SK-N-SH (cell line): ENCODE data around the gene ODAM. TPM values are rescaled to one million over a fixed set of nuclear protein-coding genes. Genes with fewer than 3 reads are reported as not detected.

Source experiments
- CTCF ChIA-PET: fragments of 300-600, 350-600 bp; formaldehyde crosslinking; extraction: SDS; loops from one replicate; lab custom pipeline; 2021; lab: Yijun Ruan, JAX
- POLR2A ChIA-PET: fragments of 350-600 bp; sonication (Branson Sonifier 250); formaldehyde crosslinking; extraction: SDS; loops from one replicate; lab custom pipeline; 2020; ENCODE audit warnings: antibody characterized with exemption, inconsistent platforms; lab: Yijun Ruan, JAX
- DNase-seq: peaks from one replicate; pipeline ENCODE4 v3.0.0; 2012
- H2AFZ ChIP-seq: fragments of 200-600 bp; sonication (generic); 2 replicates; pipeline ENCODE4 v1.8.1; 2016; ENCODE audit warnings: antibody characterized with exemption, mild to moderate bottlenecking, low read depth
- H3F3A ChIP-seq: fragments of 200-600 bp; sonication (generic); replicated peaks from 2 replicates; pipeline ENCODE3; 2016; ENCODE audit warnings: antibody characterized with exemption, mild to moderate bottlenecking; ENCODE audit not compliant: insufficient read depth
- H3K27ac ChIP-seq, 2 experiments: fragments of 200-500 bp in 1 of 2; fragments of 200-600 bp in 1 of 2; sonication (Bioruptor generic) in 1 of 2; sonication (generic), shearing (Covaris generic) in 1 of 2; 2 replicates each; pipeline versions ENCODE4 v1.5.1 to v1.6.1; 2014 to 2016; ENCODE audit warnings: low read depth in 2 of 2, inconsistent platforms in 1 of 2, low read length in 1 of 2, mild to moderate bottlenecking in 1 of 2, mixed read lengths in 1 of 2
- H3K27me3 ChIP-seq: fragments of 200-600 bp; sonication (generic), shearing (Covaris generic); 2 replicates; pipeline ENCODE4 v1.6.1; 2016; ENCODE audit warnings: mixed run types; ENCODE audit not compliant: insufficient read depth
- H3K36me3 ChIP-seq, 2 experiments: fragments of 200-500 bp in 1 of 2; fragments of 200-600 bp in 1 of 2; sonication (Bioruptor generic) in 1 of 2; sonication (generic) in 1 of 2; replicated peaks in 1 of 2; 2 replicates each; pipeline versions ENCODE3 to v1.5.1; 2014 to 2016; ENCODE audit warnings: low read length in 1 of 2, mild to moderate bottlenecking in 1 of 2; ENCODE audit not compliant: insufficient read depth in 2 of 2, control insufficient read depth in 1 of 2
- H3K4me1 ChIP-seq, 2 experiments: fragments of 200-500 bp in 1 of 2; fragments of 200-600 bp in 1 of 2; sonication (Bioruptor generic) in 1 of 2; sonication (generic), shearing (Covaris generic) in 1 of 2; 2 replicates each; pipeline versions ENCODE4 v1.5.1 to v1.6.1; 2014 to 2016; ENCODE audit warnings: low read depth in 1 of 2, low read length in 1 of 2, mixed run types in 1 of 2; ENCODE audit not compliant: insufficient read depth in 2 of 2, control insufficient read depth in 1 of 2
- H3K4me2 ChIP-seq: fragments of 200-600 bp; sonication (generic), shearing (Covaris generic); 2 replicates; pipeline ENCODE4 v1.6.1; 2017; ENCODE audit warnings: mixed run types
- H3K4me3 ChIP-seq, 2 experiments: fragments of 200-500 bp in 1 of 2; fragments of 200-600 bp in 1 of 2; sonication (Bioruptor generic) in 1 of 2; sonication (generic), shearing (Covaris generic) in 1 of 2; 2 replicates each; pipeline versions ENCODE4 v1.5.1 to v1.8.1; 2014 to 2016; ENCODE audit warnings: low read depth in 2 of 2, inconsistent platforms in 1 of 2, low read length in 1 of 2, mild to moderate bottlenecking in 1 of 2, mixed read lengths in 1 of 2, moderate library complexity in 1 of 2
- H3K79me2 ChIP-seq: fragments of 200-600 bp; sonication (generic); 2 replicates; pipeline ENCODE4 v1.8.1; 2017; ENCODE audit warnings: mild to moderate bottlenecking; ENCODE audit not compliant: insufficient read depth
- H3K9ac ChIP-seq: fragments of 200-600 bp; sonication (generic); 2 replicates; pipeline ENCODE4 v1.6.1; 2017; ENCODE audit warnings: mixed run types
- H3K9me2 ChIP-seq: fragments of 200-600 bp; sonication (generic); 2 replicates; pipeline ENCODE4 v1.6.1; 2017; ENCODE audit warnings: mixed run types
- H3K9me3 ChIP-seq: fragments of 200-600 bp; sonication (generic); 2 replicates; pipeline ENCODE4 v1.6.1; 2017; ENCODE audit warnings: mixed run types, mild to moderate bottlenecking, moderate library complexity
- H4K20me1 ChIP-seq: fragments of 200-600 bp; sonication (generic); 2 replicates; pipeline ENCODE4 v1.6.1; 2017; ENCODE audit warnings: mild to moderate bottlenecking, mixed run types; ENCODE audit not compliant: insufficient read depth
- CTCF ChIP-seq: fragments of 200-600 bp; sonication (generic); IDR thresholded peaks from 2 replicates; pipeline ENCODE4 v1.6.1; 2017; ENCODE audit warnings: antibody characterized with exemption, mild to moderate bottlenecking, moderate library complexity
- FOSL2 ChIP-seq: IDR thresholded peaks from 2 replicates; pipeline ENCODE4 v1.4.0; 2012; ENCODE audit warnings: low read depth, mild to moderate bottlenecking, moderate library complexity, borderline replicate concordance
- FOXJ3 ChIP-seq: sonication (generic); formaldehyde crosslinking; IDR thresholded peaks from 2 replicates; pipeline ENCODE4 v1.5.1; 2020; ENCODE audit warnings: mild to moderate bottlenecking, missing genetic modification reagents
- GABPA ChIP-seq: IDR thresholded peaks from 2 replicates; pipeline ENCODE4 v1.4.0; 2012; ENCODE audit warnings: low read depth, mild to moderate bottlenecking
- GATA2 ChIP-seq: sonication (generic); formaldehyde crosslinking; IDR thresholded peaks from 2 replicates; pipeline ENCODE4 v1.5.0; 2020; ENCODE audit warnings: mild to moderate bottlenecking, missing genetic modification reagents
- IRF3 ChIP-seq: fragments of 150-350 bp; IDR thresholded peaks from 2 replicates; pipeline ENCODE4 v1.6.1; 2016; ENCODE audit warnings: mild to moderate bottlenecking, low read depth, low read length
- JUND ChIP-seq: IDR thresholded peaks from 2 replicates; pipeline ENCODE4 v1.4.0; 2012
- MEF2A ChIP-seq: IDR thresholded peaks from 2 replicates; pipeline ENCODE4 v1.4.0; 2012; ENCODE audit warnings: low read depth, borderline replicate concordance
- NFIC ChIP-seq: IDR thresholded peaks from 2 replicates; pipeline ENCODE4 v1.4.0; 2012; ENCODE audit warnings: borderline replicate concordance
- PBX3 ChIP-seq: IDR thresholded peaks from 2 replicates; pipeline ENCODE4; 2012
- RFX5 ChIP-seq: IDR thresholded peaks from 2 replicates; pipeline ENCODE4 v1.6.1; 2012; ENCODE audit warnings: mild to moderate bottlenecking, improper control_type of control experiment, low read length
- SIN3A ChIP-seq: IDR thresholded peaks from 2 replicates; pipeline ENCODE4 v1.6.1; 2012; ENCODE audit warnings: low read depth, mild to moderate bottlenecking, low read length, moderate library complexity, borderline replicate concordance
- SMC3 ChIP-seq: IDR thresholded peaks from 2 replicates; pipeline ENCODE4 v1.6.1; 2012; ENCODE audit warnings: low read depth, low read length, improper control_type of control experiment
- TCF12 ChIP-seq: IDR thresholded peaks from 2 replicates; pipeline ENCODE4 v1.4.0; 2012
- USF2 ChIP-seq: fragments of 150-350 bp; IDR thresholded peaks from 2 replicates; pipeline ENCODE4 v1.6.1; 2017; ENCODE audit warnings: antibody characterized with exemption, low read length, low read depth, borderline replicate concordance
- WGBS: methylation state at CpG from one replicate; pipeline ENCODE4 v1.1.6; 2017; ENCODE audit warnings: low lambda C conversion rate; 5-methylcytosine and 5-hydroxymethylcytosine counted together
- polyA plus RNA-seq, 3 experiments: library from polyadenylated mRNA; depleted of rRNA; stranded (reverse); fragments of >200 nt; gene quantifications; 2 replicates each; pipeline ENCODE4 v1.2.3, GENCODE V29; 2012

The ODAM gene
- polyA plus RNA-seq, 1 of the 3 experiments (the other 2 are of a cell fraction) = not detected

GRCh38 chr4:70181864-70182263 lies 13.7 kb upstream of the ODAM start:
- WGBS = 0% methylated on average over 1 of the region's 1 CpG
- H3K9me2 ChIP-seq = no peaks in the 10 kb centered on the region
- H3K4me3 ChIP-seq = no peak overlapping the region
- no peak overlapping the region for H3K9ac ChIP-seq
- no peaks in the 10 kb centered on the region for H3K36me3 ChIP-seq
- no peaks in the 10 kb centered on the region for H3K9me3 ChIP-seq
- DNase-seq = no peak
- no peaks in the 10 kb centered on the region for H3K4me1 ChIP-seq
- TF ChIP-seq SIN3A = no peak
- no peak for TF ChIP-seq GATA2 (CRISPR knock-in tag)
- TF ChIP-seq CTCF = no peak
- no peak for TF ChIP-seq FOXJ3 (CRISPR knock-in tag)
- no peak for TF ChIP-seq PBX3
- no peak for TF ChIP-seq SMC3
- TF ChIP-seq TCF12 = no peak
- no peak for TF ChIP-seq RFX5
- no peak for TF ChIP-seq NFIC
- TF ChIP-seq IRF3 = no peak
- no peak for TF ChIP-seq USF2
- TF ChIP-seq JUND = no peak
- no peak for TF ChIP-seq MEF2A
- TF ChIP-seq GABPA = no peak
- no peak for TF ChIP-seq FOSL2
- H3K4me2 ChIP-seq = no peak overlapping the region
- H3K79me2 ChIP-seq = no peaks in the 10 kb centered on the region
- POLR2A ChIA-PET = no interaction called here
- no peaks in the 10 kb centered on the region; the same call in 1 of the 2 replicates for H3K27me3 ChIP-seq
- H3K27ac ChIP-seq = no peak overlapping the region
- CTCF ChIA-PET = interaction anchor here (1.0 kb wide), 1 partner anchor 25 kb away, joined by 3 read pairs; no protein-coding TSS in a partner anchor
- H4K20me1 ChIP-seq = no peaks in the 10 kb centered on the region
- no peak overlapping the region for H2AFZ ChIP-seq
- H3F3A ChIP-seq = no peaks in the 10 kb centered on the region
